Nucleus accumbens (tissue), 56 donors: ENCODE data around the gene RAB1B.
"Not testable (repeated sequence)": the region's sequence is repeated elsewhere in the genome, so short reads cannot be mapped to it uniquely, and the experiment has no call there.

Source experiments
- DNase-seq, 56 donors: peaks; one replicate each; lab custom pipeline; 2025; lab: John Stamatoyannopoulos, UW

Gene RAB1B

DNA sequence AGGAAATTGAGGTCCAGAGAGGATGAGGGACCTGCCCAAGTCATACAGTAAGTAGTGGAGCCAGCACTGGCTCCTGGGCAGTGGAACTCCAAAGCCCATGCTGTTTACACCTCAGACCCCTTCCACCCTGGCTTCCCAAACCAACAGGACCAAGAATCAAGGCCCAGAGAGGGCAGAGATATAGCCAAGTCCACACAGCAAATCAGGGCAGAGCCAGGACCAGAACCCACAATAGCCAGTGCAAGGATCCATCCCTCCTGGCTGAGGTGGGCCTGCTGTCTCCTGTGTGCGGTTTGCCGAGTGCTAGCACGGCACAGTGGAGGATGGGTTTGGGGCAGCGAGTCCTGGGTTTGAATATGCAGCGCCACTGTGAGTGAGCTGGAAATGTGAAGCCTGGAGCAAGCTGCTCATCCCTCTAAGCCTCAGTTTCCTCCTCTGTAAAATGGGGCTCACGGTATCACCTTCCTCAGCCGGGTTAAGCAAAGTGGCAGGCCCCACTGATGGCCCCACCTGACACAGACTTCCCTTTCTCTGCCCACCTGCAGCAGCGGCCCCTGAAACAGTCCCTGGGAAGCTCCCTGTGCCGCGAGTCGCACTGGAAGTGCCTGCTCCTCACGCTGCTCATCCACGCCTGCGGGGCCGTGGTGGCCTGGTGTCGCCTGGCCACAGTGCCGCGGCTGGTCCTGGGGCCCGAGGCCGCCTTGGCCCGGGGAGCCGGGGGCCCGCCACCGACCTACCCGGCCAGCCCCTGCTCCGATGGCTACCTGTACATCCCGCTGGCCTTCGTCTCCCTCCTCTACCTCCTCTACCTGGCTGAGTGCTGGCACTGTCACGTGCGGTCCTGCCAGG is 25.6 kb downstream of the RAB1B start:
- no peak for DNase-seq

DNA sequence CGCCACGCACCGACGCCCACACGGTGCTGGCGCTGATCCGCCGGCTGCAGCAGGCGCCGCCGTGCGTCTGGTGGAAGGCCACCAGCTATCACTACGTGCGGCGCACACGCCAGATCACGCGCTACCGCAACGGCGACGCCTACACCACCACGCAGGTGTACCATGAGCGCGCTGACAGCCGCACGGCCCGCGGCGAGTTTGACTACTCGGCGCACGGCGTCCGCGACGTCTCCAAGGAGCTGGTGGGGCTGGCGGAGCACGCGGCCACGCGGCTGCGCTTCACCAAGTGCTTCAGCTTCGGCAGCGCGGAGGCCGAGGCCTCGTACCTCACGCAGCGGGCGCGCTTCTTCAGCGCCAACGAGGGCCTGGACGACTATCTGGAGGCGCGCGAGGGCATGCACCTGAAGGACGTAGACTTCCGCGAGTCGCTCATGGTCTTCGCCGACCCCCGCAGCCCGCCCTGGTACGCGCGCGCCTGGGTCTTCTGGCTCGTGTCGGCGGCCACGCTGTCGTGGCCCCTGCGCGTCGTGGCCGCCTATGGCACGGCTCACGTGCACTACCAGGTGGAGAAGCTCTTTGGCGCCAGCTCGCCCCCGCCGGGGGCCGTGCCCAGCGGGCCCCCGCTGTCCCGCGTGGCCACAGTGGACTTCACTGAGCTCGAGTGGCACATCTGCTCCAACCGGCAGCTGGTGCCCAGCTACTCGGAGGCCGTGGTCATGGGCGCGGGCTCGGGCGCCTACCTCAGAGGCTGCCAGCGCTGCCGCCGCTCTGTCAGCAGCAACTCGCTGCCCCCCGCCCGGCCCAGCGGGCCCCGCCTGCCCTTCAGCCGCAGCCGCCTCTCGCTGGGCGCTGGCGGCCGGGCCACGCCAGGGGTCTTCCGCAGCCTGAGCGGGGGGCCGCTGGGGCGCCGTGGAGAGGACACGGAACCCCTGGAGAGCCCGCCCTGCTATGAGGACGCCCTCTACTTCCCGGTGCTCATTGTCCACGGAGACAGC is 26.5 kb downstream of the RAB1B start:
- no peak for DNase-seq

DNA sequence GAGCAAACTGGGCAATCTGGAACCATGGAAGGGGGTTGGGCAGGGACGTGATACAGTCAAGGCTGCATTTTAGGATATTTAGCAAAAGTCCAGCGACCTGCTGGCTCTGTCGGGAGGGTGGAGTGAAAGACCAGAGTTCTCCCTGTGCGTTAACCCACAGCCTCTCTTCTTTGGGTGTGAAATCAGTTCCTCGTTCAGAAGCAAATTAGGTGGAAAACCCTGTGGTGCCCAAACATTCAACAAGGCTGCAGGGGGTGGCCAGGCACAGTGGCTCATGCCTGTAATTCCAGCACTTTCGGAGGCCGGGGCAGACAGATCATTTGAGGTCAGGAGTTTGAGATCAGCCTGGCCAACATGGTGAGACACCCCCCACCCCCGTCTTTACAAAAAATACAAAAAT is 29.2 kb downstream of the RAB1B start:
- DNase-seq: no peak

DNA sequence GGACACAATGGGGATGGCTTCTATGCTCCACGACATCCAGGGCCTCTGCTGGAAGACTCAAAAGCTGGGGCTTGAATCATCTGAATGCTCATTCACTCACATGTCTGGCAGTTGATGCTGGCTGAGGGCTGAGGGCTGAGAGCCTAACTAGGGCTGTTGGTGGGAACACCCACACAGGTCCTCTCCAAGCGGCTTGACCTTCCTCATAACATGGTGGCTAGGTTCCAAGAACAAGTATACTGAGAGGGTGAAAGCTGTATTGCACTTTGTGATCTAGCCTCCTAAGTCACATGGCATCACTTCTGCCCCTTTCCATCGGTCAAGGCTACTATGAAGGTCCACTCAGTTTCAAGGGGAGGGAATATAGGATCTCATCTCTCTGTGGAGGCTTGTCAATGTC is 30.7 kb downstream of the RAB1B start:
- no peak for DNase-seq

DNA sequence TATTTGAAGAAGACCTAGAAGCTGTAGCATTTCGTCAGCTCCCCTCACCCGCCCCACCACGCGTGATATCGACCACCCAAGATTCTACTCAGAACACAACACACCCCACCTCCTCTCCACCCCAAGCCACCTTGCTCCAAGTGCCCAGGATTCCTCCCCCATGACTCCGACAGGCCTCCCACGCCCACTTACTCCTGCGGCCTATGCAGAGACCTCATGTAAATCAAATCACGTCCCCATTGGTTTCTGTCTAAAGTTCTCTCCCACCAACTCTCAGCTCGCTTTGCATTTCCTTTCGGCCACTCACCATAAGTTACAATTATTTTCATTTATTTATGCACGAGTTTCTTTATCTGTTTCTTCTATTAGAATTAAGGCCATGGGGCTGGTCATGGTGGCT is 34.2 kb downstream of the RAB1B start:
- DNase-seq: no peak

DNA sequence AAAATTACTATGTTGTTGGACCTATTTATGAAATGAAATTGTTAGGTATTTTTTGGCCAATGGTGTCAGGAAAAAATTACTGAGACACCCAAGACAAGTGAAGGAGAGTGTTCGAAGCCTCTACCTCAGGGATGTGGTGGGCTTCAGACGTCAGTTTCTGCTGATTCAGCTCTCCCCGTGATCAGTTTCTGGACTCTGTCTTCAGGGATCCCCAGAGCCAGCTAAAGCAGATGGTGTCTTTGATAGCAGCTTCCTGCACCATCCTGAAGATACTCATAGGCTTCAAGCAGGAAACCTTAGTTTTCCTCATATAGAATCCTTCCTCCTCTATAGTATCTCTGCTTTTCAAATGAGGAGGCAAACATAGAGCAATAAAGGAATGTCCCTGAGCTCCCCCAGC is 41.0 kb downstream of the RAB1B start:
- no peak for DNase-seq

DNA sequence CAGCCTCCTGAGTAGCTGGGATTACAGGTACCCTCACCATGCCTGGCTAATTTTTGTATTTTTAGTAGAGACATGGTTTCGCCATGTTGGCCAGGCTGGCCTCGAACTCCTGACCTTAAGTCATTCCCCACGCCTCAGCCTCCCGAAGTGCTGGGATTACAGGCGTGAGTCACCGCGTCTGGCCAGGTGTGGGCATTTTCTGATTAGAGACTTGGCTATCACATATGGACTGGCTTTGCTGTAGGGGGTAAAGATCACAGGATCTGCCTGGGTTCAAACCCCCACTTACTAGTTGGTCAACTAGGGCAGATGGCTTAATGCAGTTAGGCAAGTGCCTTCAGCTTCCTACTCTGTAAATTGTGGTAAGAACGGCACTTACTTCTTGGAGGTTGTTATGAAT is 41.9 kb downstream of the RAB1B start:
- no peak for DNase-seq

DNA sequence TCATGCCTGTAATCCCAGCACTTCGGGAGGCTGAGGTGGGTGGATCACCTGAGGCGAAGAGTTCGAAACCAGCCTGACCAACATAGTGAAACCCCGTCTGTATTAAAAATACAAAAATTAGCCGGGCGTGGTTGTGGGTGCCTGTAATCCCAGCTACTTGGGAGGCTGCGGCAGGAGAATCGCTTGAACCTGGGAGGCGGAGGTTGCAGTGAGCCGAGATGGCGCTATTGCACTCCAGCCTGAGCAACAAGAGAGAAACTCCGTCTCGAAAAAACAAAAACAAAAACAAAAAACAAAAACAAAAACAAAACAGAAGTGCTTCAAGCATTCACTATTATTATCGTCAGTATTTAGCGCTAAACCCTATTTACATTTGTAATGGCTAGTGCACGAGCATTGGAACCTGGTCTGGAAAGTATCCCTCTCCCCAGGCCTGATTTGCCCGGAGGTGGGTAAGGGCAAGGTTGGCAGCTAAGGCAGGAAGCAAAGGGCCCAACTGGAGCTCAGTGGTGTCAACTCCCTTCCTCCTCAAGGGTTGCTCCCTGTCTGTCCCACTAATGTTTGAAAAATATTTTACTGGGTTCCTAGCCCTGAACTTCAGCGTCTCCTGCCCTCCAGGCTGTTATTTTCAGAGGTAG is 42.5 kb downstream of the RAB1B start:
- not testable (repeated sequence) for DNase-seq

DNA sequence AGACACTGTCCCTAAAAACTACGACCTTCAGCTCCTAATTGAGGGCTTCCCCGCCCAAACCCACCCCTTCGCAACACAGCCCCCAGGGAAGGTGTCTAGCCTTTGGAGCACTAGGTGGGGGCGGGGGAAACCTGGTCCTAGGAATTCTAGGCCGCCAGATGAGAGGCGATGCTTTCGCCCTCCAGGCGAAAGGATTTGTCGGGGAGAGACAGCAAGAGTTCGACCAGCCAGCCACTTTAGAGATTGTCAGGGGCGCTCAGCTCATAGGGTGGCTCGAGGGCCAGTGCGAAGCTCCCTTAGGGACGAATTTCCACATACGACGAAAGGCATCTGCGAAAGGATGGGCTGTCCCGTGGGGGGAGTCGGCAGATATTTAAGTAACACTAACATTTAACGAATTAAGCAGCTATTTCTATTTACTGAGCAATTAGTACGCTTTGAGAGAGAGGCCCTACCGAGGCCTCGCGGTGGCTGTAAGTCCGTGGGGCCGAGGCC is 43.1 kb downstream of the RAB1B start:
- DNase-seq: no peak

DNA sequence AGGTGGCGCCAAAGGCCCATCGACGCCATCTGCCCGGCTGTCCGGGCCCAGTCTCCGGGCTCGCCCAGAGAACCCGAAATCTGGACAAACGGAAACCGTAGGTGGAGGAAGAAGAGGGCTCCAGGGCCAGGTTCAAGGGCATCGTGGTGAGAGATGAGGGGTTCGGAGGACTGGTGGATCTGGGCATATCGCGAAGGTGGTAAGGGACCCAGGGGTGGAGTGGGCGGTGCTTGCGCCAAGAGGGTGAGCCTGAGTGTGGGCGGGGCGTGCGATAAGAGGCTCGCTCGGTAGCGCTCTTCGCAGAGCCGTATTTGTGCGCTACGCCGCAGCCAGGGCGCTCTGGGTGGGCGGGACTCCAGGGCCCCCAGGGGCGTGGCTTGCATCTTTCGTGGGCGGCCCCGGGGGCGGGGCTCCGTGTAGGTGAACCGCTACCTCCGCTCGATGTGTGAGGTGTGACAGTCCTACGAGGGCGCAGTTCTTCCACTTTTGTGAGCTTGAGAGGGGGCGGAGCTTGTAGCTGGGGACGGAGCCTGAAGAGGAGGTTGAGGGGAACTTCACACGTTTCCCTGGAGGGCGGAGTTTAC is 43.6 kb downstream of the RAB1B start:
- DNase-seq: peak in 55 of 56 donors; percentile 54 to 92 (median 81)

DNA sequence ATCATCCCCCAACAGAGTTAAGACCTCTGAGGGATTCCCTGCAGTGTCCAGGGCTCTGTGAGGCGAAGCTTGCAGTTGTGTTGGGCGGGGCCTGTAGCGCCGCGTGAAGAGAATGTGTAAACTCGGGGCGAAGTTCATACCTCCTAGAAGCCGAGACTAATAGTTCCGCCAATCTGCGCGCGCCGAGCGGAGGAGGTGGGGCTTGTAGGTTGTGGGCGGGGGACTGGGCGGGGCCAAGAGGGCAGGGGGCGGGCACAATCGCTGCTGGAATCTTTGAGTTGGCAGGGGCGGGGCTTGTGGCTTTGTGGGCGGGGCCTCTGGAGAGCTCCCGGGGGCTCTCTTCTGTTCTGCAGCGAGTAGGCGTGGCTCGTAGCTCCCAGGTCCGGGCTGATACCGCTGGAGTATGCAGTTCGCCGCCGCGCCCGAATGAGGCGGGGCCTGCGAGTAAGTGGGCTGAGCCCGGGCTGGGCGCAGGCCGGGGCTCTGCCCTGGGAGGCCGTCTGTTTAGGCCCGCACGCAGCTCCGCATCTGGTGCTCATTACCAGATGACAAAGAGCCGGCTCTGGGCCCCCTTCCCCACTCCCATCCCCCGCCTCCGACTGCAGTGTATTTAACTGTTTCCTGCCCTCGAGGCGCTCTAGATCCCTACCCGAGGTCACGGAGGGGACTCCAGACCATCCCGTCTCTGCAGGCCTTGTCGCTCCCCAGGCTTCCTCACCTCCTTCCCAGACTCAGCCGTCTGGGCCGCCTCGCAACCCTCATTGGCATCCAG is 44.3 kb downstream of the RAB1B start:
- DNase-seq: peak; percentile 65 to 98 (median 90)

DNA sequence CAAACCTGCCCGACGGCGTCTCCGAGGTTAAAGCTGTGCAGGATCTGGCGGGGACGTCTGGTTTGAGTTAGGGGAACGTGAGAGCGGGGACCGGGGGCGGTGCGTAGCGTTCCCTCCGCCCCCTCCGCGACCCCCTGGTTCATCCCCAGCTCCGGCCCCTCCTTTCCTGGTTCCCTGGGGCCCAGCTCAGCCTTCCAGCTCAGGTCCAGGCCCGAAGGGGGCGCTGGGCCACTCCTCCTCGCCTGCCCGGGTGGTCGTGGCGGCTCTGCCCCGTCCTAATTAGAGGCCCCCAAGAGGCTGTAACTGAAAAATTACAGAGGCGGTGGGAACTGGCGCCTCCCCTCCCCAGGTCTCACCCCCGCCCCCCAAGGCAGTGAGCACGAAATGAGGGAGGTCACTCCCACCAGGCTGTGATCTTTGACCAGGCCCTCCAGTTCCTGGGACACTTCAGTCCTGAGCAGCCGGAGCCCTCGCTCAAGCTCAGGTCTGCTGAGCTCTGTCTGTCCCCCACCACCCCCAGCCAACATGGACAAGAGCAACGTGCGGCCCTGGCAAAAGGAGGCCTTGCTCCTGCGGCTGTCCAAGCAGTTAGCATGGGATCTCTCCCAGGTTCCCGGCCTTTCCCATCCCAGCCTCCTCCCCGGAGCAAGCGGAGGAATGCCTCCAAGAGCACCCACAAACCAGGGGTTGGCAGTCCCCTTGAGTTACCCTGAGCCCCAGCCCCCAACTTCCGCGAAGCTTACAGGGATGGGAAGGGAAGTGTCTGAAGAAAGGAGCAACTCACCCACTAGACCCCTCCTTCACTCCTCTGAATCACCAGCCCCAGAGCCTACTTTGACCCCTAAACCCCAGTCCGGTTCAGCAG is 45.1 kb downstream of the RAB1B start:
- DNase-seq: no peak

DNA sequence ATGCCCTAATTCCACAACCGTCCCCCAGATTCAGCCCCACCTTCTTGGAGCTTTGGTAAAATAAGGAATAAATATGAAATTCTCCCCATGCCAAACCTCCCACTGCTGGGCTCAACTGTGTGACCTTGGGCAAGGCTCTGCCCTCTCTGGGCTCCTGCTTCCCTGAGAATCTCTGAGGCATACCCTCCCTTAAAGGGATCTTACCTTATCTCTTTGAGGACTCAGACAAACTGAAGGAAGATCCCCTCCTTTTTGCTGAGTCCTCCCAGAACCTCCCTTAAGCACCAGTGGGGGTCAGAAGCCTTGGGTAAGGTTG is 45.7 kb downstream of the RAB1B start:
- DNase-seq: no peak

DNA sequence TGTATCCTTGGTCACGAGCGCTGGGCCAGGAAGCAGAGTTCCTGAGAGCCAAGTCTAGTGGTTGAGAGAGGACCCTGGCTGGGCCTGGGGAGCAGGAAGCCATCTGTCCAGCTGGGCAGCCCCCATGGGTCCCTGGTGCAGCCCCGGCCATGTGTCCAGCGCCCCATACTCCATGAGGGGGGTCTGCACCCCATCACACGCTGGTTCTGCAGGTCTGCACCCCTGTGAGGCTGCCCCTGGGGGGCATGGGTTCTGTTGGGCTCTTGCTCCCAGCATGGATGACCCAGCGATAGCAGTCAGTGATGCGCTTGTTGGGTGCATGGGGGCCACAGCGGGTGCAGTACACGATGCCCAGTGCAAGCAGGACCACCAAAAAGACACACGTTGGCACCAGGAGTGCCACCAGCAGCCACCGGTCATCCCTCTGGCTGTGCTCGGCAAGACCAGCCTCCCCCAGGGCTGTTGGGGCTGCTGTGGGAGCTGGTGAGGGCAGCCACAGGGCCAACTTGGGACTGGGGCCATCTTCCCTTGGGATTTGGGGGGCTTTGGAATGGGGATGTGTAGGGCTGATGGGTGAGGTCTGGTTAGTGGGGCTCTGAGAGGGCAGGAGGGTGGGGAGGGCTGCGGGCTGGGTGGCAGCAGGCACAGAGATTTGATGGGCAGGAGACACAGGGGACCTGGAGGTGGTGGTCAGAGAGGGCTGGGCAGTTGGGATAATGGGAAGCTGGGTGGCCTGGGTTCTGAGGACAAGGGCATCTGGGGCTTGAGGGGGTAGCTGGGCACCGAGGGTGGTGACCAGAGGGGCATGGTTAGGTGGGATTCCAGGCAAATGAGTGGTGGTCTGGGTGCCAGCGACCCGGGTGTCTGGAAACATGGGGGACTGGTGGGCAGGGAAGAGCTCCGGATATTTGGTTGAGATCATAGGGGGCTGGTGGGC is 46.4 kb downstream of the RAB1B start:
- no peak for DNase-seq

DNA sequence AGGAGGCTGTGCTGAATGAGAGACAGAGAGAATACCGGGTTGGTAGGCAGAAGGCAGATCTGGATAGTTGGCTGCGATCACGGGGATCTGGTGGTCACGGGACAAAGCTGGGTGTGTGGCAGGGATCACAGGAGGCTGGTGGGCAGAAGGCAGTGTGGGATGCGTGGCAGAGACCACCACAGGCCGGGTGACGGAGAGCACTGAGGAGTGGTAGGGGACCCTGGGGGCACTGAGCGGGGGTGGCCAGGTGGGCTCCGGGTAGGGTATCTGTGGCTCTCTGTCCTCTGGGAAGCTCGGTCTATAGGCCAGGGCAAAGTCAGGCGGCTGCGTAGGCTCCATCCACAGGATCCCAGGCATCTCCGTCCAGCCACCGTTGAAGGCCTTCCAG is 47.1 kb downstream of the RAB1B start:
- no peak for DNase-seq

DNA sequence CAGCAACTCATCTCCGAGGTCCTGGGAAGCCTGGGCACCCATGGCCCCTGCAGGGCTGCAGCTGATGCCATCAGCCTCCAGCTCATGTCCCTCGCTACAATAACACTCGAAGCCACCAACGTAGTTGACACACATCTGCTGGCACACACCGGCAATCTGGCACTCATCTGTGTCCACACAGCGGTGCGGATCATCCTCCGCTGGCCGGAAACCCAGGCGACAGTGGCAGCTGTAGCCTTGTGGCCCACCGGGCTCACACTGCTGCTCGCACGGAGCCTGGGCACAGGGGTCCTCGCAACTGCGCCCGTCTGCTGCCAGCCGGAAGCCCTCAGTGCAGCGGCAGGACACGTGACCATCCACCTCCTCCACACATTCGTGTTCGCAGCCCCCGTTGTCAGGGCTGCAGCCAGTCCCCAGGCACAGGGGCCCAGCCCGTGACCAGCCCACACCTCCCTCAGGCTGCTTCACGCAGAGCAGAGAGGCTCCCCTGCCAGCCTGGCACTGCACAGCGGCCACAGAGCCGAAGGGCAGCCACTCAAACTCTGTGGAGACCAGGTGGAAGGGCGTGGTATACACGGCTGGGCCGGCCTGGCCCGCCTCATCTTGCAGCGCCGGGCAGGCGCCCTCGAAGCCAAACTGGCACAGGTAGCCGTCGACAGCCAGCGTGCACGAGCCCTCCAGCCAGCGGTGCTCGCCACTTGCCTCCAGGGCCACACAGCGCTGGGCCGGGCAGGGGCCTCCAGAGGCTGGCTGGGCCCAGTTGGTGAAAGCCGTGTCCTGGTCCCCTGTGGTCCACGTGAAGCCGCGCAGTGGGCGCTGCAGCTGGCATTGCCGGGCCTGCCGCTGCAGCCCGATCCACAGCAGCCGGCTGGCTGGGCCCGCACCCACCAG is 47.7 kb downstream of the RAB1B start:
- DNase-seq: no peak

DNA sequence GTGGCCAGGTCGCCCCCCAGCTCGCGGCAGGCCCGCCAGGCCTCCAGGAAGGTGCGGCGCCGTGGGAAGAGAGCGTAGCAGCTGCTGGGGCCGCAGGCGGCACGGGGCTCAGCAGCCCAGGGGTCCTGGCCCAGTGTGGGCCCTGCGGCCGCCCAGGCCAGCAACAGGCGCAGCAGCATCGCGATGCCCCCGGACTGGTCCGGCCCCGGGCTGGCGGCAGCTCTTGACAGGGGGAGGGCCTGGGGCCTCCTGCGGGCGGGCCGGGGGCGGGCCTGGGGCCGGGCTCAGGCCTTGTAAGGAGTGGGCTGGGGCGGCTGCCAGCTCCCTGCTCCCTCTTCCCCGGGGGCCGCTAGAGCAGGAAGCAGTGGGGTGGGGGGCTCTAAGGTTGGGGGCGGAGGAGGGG is 48.4 kb downstream of the RAB1B start, which contains the start of gene CD248:
Gene CD248 (minus strand): TSS at position 196 of the 403 bp plus-strand sequence. CDS start 17 bp downstream, at position 179.
- DNase-seq: peak in 4 of 56 donors; percentile 17 to 45 (median 25)
